ENCODE results near the gene AK5.
"Not testable (repeated sequence)": the region's sequence is repeated elsewhere in the genome, so short reads cannot be mapped to it uniquely, and the experiment has no call there.

The AK5 gene

GRCh38 chr1:77288275-77288674, 6.5 kb downstream of the AK5 start:
- no peak for DNase-seq

- DNase-seq, result no peak
These were observed 8.8 kb downstream of the AK5 start for GRCh38 chr1:77290576-77290975.

GRCh38 chr1:77292551-77292950, 10.7 kb downstream of the AK5 start:
- no peak for DNase-seq

- no peak for DNase-seq
These were observed 18.7 kb downstream of the AK5 start for GRCh38 chr1:77300566-77300965.

- no peak for DNase-seq
These were observed 21.6 kb downstream of the AK5 start for GRCh38 chr1:77303387-77303786.

GRCh38 chr1:77308889-77309621, 27.2 kb downstream of the AK5 start:
- no peak for DNase-seq

- DNase-seq, result no peak
These were observed 29.1 kb downstream of the AK5 start for GRCh38 chr1:77310924-77311323.

GRCh38 chr1:77312364-77312763, 30.5 kb downstream of the AK5 start:
- not testable (repeated sequence) for DNase-seq

GRCh38 chr1:77313491-77313890, 31.7 kb downstream of the AK5 start:
- DNase-seq, result no peak

- no peak for DNase-seq
These were observed 34.2 kb downstream of the AK5 start for GRCh38 chr1:77316006-77316405.

- DNase-seq, result no peak
These were observed 35.1 kb downstream of the AK5 start for GRCh38 chr1:77316966-77317365.

GRCh38 chr1:77319036-77319705, 37.4 kb downstream of the AK5 start:
- DNase-seq, result no peak

GRCh38 chr1:77322061-77322900, 40.5 kb downstream of the AK5 start:
- DNase-seq, result no peak

GRCh38 chr1:77333501-77333900, 51.7 kb downstream of the AK5 start:
- no peak for DNase-seq

GRCh38 chr1:77336729-77337128, 54.9 kb downstream of the AK5 start:
- no peak for DNase-seq

- DNase-seq, result no peak
These were observed 57.5 kb downstream of the AK5 start for GRCh38 chr1:77339326-77339725.

- DNase-seq, result no peak
These were observed 59.4 kb downstream of the AK5 start for GRCh38 chr1:77341195-77341594.

GRCh38 chr1:77342745-77343144, 60.9 kb downstream of the AK5 start:
- DNase-seq, result no peak

GRCh38 chr1:77347646-77348045, 65.8 kb downstream of the AK5 start:
- no peak for DNase-seq

GRCh38 chr1:77348549-77348948, 66.7 kb downstream of the AK5 start:
- DNase-seq, result no peak

- no peak for DNase-seq
These were observed 67.5 kb downstream of the AK5 start for GRCh38 chr1:77349275-77349674.

- no peak for DNase-seq
These were observed 68.4 kb downstream of the AK5 start for GRCh38 chr1:77350012-77350770.

- DNase-seq, result no peak
These were observed 72.7 kb downstream of the AK5 start for GRCh38 chr1:77354536-77354935.

All from DMS79 treated with DMSO at 0.1 percent for 48 hours (cell line).